HK-2 (cell line): Measurements from ENCODE around the gene THSD4.
"Not testable (repeated sequence)": the region's sequence is repeated elsewhere in the genome, so short reads cannot be mapped to it uniquely, and the experiment has no call there.

Experiments
- DNase-seq: peaks from one replicate; pipeline ENCODE4 v3.0.0-alpha.2; 2018; ENCODE audit not compliant: unreplicated experiment

THSD4 gene

DNA sequence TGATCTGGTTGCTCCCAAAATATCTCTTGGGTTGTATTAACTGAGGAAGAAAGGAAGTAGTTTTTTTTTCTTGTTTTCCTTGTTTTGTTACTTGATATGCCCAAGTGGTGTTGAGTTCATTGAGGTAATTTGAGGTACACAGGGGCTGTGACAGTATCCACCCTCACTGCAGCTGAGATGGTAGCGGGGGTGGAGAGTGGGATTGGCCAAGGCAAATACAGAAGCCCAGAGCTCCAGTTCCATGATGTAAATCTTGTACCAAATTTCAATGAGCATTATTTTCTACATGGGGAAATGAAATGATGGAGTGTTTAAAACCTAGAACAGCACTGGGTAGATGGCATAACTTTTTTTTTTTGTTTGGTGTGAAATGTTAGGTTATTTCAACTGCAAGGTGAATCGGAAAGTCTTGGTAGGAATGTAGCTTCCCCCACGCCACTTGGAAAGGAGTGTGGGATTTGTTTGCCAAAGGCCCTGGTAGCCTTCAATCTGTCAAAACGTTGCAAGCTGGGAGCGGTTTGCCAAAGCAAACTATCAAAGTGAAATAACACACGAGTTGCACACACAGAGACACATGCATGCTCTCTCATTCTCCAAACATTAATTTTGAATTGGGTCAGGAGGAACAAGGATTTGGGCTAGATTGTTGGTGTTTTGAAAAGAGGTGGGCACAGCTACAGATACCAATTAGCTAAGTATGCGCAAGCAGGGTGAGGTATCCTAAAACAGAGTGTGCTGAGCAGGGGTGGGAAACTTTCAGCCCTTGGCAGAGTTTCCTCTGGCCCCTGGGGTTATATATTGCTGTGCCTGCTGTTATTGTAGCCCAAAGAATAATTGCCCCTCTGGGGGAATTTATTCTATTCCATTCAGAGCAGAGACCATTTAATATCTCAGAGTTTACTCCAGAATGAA lies 34.6 kb downstream of the THSD4 start:
- DNase-seq = no peak

- DNase-seq = peak; percentile 40
Measured at GRCh38 chr15:71151081-71151480, 35.8 kb downstream of the THSD4 start.

DNA sequence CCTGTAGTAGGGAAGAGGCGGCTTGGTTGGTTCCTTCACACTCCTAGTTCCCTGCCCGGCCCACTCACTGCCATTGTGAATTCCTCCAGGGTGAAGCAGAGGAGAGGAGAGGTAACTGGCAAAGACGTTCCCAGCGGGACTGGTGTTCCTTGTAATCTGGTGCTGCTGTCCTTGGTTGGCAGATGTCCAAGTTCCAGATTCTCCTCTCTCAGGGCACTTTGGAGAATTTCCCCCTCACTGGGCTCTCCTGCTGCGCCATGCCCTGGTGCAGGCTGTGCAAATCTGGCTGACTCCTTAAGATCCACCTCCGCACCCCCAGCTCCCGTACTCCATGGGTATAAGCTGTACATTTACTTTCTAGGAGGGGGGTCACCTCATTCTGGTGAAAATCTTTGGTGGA lies 37.3 kb downstream of the THSD4 start:
- no peak for DNase-seq

DNA sequence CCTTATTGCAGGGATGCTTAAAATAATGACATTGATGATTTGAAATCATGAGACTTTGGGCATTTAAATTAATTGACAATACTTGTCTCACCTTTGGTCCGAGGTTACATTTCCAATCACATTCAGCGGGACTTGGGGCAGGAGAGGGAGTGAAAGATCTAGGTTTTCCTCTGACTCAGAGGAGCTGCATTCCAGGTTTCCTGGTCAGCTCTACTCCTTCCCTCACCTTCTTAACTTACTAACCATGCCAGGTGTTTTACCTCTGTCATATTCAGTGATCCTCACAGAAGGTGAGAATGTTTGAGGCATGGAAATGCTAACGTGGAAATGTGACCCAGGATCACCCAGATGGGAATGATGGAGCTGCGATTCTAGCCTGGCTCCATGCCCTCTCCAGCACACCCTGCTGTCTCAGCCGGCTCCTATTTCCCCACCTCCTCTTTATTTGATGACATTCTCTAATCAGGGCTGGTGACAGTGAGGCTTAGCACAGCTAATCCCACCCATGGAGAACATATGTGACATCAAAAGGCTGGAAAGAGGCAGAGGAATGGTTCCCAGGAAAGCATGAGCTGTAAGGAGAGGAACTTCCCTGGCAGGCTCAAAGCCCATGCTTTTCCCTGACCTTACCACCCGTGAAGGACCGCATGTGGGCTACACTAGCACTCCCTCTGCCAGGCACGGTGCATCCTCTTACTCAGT lies 38.7 kb downstream of the THSD4 start:
- no peak for DNase-seq

DNA sequence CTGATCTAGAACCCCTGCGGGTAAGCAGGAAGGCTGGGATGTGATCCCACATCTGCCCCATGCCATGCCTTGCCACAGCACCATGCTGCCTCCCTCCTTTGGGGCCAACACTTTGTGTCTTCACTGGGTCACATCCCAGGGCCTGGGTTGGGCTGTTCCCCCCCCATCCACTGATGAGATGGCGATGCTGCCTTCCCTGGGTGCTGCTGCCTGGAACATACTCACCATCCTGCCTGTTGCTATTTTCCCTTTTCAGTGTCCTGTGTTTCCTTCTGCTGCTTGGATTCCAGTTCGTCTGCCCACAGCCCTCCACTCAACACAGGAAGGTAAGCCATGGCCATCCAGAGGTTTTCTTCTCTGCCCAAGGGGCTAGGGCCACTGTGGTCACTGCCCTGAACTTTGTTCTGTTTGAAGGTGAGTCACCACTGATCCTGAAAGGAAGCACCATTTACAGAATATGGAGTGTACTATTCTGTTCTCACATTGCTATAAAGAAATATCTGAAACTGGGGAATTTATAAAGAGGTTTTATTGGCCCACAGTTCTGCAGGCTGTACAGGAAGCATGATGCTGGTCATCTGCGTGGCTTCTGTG lies 39.4 kb downstream of the THSD4 start:
- DNase-seq = no peak

DNA sequence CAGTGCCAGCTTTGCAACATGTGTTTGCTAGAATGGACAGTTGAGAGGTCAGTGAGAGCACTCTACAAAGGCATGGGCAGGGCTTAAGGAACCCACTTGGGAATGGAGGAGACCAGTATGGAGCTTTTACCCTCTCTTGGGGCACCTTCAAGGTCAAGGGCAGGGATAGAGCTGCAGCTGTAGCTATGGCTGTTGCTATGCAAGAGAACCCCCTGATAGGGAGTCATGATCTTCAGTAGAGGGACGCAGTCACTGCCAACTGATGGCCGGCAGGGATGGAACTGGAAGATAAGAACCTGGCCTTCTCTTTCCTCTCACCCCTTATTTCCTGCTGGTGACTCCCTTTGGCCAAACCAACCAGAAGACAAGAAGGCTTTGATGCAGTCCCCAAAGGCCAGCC lies 40.3 kb downstream of the THSD4 start:
- DNase-seq = no peak

- no peak for DNase-seq
Measured at GRCh38 chr15:71160976-71161375, 45.7 kb downstream of the THSD4 start.

- no peak for DNase-seq
Measured at GRCh38 chr15:71162309-71162708, 47.0 kb downstream of the THSD4 start.

DNA sequence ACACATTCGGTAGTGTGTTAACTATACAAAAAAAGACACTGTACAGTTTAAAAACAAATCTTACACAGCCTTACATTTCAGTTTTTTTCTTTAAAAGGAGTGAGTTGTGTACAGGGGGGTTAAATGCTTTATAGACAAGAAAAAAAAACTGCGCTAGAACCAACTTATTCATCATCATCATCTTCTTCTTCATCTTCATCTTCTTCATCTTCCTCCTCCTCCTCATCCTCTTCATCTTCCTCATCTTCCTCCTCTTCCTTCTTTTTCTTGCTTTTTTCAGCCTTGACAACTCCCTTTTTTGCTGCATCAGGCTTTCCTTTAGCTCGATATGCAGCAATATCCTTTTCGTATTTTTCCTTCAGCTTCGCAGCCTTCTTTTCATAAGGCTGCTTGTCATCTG lies 49.3 kb downstream of the THSD4 start:
- DNase-seq = not testable (repeated sequence)

DNA sequence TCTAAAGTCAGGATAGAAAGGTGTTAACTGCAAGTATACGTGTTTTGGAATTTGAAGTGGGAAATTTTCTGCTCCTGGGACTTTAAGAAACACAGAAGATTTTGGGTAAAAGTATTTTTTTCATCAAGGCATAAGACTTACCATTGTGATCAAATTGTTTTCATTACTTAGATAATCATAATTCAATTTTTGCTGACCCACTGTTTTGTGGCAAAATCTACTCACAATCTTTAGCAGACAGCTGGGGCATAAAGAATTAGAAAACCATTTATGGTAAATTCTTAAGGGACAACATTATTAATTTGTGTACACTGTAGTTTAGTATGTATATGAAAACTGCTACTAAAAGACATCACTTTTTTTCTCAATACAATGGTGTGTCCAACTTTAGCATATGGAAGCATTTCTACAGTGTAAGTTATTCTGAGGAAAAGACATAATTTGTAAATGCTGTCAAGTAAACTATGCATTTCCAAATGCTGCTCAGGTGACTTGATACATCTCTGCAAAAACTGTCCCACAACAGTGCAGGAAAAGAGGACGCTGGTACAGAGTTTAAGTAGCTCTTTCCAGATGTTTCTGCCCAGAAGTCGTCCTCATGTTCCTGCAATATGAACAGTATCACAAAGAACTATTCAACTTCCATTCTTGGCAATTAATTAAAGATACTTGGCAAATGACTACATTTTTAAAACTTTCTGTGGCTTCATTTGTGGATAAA lies 52.3 kb downstream of the THSD4 start:
- DNase-seq = no peak

DNA sequence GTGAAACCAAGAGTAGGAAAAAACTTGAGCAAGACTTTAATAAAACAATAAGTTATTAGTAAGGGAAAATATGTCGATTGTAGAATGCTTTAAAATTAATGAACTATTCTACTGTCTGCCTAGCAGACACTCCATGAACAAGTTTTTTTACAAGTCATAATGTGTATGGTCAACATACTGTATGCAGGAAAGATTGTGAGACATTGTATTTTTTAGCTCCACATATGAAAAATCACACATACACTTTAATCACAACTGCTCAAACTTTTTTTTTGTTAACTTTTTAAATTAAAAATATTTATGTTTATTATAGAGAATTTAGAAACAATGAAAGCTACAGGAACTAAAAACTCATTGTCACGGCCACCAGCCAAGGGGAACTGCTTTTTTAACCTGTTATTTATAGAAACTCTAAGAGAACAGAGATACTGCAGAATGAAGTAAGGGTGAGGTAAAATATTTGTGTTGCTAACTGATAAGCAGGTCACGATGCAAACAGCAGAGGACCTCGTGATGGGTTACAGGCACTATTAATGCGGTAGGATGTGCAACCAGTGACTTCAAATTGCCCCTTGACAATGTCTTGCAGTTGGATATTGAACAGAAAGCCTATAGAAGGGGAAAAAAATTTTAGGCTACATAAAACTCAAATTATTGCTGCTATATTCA lies 53.0 kb downstream of the THSD4 start:
- DNase-seq = no peak

GRCh38 chr15:71170163-71170562 lies 54.9 kb downstream of the THSD4 start:
- DNase-seq = no peak

DNA sequence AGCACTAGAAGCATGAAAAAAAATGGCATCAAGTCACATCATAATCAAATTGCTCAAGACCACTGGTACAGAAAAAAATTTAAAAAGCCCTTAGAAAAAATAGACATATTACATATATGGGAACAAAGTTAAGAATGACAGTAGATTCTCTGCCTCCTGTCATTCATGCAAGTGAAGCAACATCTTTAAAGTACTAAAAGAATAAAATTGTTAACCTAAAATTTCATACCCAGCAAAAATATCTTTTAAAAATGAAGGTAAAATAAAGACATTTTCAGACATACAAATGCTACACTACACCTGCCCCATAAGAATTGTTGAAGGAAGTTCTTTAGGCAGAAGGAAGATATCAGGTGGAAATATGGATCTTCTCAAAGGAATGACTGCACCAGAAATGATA lies 55.9 kb downstream of the THSD4 start:
- no peak for DNase-seq

GRCh38 chr15:71174360-71174759 lies 59.1 kb downstream of the THSD4 start:
- DNase-seq = not testable (repeated sequence)

- no peak for DNase-seq
Measured at GRCh38 chr15:71180986-71181853, 65.9 kb downstream of the THSD4 start.

- no peak for DNase-seq
Measured at GRCh38 chr15:71182522-71182921, 67.3 kb downstream of the THSD4 start.

DNA sequence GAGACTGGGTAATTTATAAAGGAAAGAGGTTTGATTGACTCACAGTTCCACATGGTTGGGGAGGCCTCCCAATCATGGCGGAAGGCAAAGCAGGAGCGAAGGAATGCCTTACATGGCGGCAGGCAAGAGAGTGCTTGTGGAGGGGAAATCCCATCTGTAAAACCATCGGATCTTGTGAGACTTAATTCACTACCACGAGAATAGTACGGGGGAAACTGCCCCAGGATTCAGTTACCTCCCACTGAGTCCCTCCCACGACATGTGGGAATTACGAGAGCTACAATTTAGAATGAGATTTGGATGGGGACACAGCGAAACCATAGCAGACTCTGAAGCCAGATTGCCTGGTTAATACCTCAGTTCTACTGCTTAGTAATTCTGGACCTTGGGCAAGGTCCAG lies 67.8 kb downstream of the THSD4 start:
- no peak for DNase-seq

- DNase-seq = no peak
Measured at GRCh38 chr15:71185706-71186105, 70.4 kb downstream of the THSD4 start.

DNA sequence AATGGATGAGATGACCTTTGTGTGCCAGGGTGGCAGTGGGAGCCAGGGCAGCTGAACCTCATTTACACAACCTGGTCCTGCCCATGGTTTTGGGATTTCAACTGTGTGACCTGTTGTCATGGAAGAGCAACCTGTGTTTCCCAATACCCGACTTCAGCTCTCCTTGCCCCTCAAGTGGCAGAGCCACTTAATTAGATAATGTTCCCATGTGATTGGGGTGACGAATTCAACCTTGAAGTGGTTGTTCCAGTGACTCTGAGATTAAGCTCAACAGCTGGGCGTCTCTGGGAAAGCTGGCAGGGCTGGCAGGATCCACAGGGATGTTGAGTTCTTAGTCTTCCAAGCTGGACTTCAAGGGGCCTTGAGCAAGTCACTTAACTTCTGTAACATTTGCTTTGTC lies 71.0 kb downstream of the THSD4 start:
- no peak for DNase-seq

DNA sequence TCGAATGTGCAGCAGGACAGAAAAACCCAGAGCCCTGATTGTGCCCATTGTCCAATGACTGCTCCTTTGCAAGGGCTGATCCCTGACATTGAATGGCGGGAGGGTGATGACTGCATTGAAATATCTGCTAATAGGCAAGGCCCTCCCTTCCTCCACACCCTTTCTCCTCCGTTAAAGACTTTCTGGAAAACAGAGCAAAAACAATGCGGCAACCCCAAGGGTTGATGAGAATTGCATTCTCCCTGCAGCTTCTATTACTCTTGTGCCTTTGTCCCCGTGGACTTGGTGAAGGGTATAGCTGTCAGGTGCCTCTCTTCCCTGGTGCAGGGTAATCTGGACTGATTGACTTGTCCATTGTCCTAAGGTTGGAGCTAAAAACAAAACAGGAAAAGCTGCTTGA lies 71.8 kb downstream of the THSD4 start:
- DNase-seq = no peak

- DNase-seq = no peak
Measured at GRCh38 chr15:71187526-71187925, 72.3 kb downstream of the THSD4 start.
